WTC11 (cell line): ENCODE data around the gene WFDC9. TPM values are rescaled to one million over a fixed set of nuclear protein-coding genes. Genes with fewer than 3 reads are reported as not detected.

Experiments
- ATAC-seq: fragments of 200-7000 bp; cut with Tn5 transposase; 2 replicates; pipeline ENCODE4 v1.10.0; 2021; ENCODE audit warnings: mild to moderate bottlenecking, moderate library complexity
- CTCF ChIA-PET: fragments of 300-600 bp; sonication (Branson Sonifier 250); formaldehyde crosslinking; loops from one replicate; lab custom pipeline; 2021; ENCODE audit warnings: antibody characterized with exemption; lab: Charles Lee
- POLR2A ChIA-PET: fragments of 350-600 bp; sonication (Branson Sonifier 250); formaldehyde crosslinking; loops from one replicate; lab custom pipeline; 2021; ENCODE audit warnings: antibody characterized with exemption; lab: Charles Lee
- DNase-seq: peaks from one replicate; pipeline ENCODE4 v3.0.0; 2021; ENCODE audit warnings: low spot score
- H3K27ac Mint-ChIP-seq: 2 replicates; pipeline ENCODE4 v1.8.0; 2021; ENCODE audit warnings: mixed read lengths
- H3K27me3 Mint-ChIP-seq: 2 replicates; pipeline ENCODE4 v1.8.0; 2021; ENCODE audit warnings: low read depth, mild to moderate bottlenecking, moderate library complexity, mixed read lengths
- H3K36me3 Mint-ChIP-seq: 2 replicates; pipeline ENCODE4 v1.8.0; 2021; ENCODE audit warnings: mixed read lengths
- H3K4me1 Mint-ChIP-seq: 2 replicates; pipeline ENCODE4 v1.8.0; 2022; ENCODE audit warnings: mixed read lengths
- H3K4me3 Mint-ChIP-seq: 2 replicates; pipeline ENCODE4 v1.8.0; 2021; ENCODE audit warnings: mild to moderate bottlenecking, moderate library complexity, mixed read lengths
- H3K9me3 Mint-ChIP-seq: 2 replicates; pipeline ENCODE4 v1.8.0; 2021; ENCODE audit warnings: mixed read lengths
- ATF1 ChIP-seq: sonication (generic); formaldehyde crosslinking; IDR thresholded peaks from 2 replicates; pipeline ENCODE4 v1.8.1; 2023; ENCODE audit warnings: mild to moderate bottlenecking, moderate library complexity, missing genetic modification reagents
- EMX1 ChIP-seq: fragments of 250-450 bp; sonication (Bioruptor Pico); IDR thresholded peaks from 2 replicates; pipeline ENCODE4 v1.8.0; 2021; ENCODE audit warnings: mild to moderate bottlenecking
- FOXP1 ChIP-seq: sonication (generic); formaldehyde crosslinking; IDR thresholded peaks from 2 replicates; pipeline ENCODE4 v1.8.0; 2022; ENCODE audit warnings: missing genetic modification reagents, mild to moderate bottlenecking, moderate library complexity, borderline replicate concordance
- GRHL2 ChIP-seq: fragments of 250-450 bp; sonication (Bioruptor Pico); IDR thresholded peaks from 2 replicates; pipeline ENCODE4 v1.8.0; 2022; ENCODE audit warnings: mild to moderate bottlenecking, moderate library complexity; ENCODE audit not compliant: insufficient replicate concordance, severe bottlenecking
- JUN ChIP-seq: sonication (generic); formaldehyde crosslinking; IDR thresholded peaks from 2 replicates; pipeline ENCODE4 v1.8.0; 2023; ENCODE audit warnings: mild to moderate bottlenecking, missing genetic modification reagents
- MXD4 ChIP-seq: fragments of 250-450 bp; sonication (Bioruptor Pico); IDR thresholded peaks from 2 replicates; pipeline ENCODE4 v1.8.0; 2021; ENCODE audit warnings: mild to moderate bottlenecking, moderate library complexity, borderline replicate concordance
- NR2C2 ChIP-seq: sonication (generic); formaldehyde crosslinking; IDR thresholded peaks from 2 replicates; pipeline ENCODE4 v1.8.0; 2022; ENCODE audit warnings: mild to moderate bottlenecking, missing genetic modification reagents
- OVOL2 ChIP-seq: fragments of 250-450 bp; sonication (Bioruptor Pico); IDR thresholded peaks from 2 replicates; pipeline ENCODE4 v1.9.0; 2021; ENCODE audit warnings: mild to moderate bottlenecking, borderline replicate concordance
- SOX15 ChIP-seq: fragments of 250-450 bp; sonication (Bioruptor Pico); IDR thresholded peaks from 2 replicates; pipeline ENCODE4 v1.9.0; 2021; ENCODE audit warnings: mild to moderate bottlenecking
- TEAD1 ChIP-seq: sonication (generic); formaldehyde crosslinking; IDR thresholded peaks from 2 replicates; pipeline ENCODE4 v1.8.0; 2022; ENCODE audit warnings: mild to moderate bottlenecking, missing genetic modification reagents
- TEAD4 ChIP-seq: sonication (generic); formaldehyde crosslinking; IDR thresholded peaks from 2 replicates; pipeline ENCODE4 v1.8.0; 2022; ENCODE audit warnings: mild to moderate bottlenecking, missing genetic modification reagents
- ZNF121 ChIP-seq: sonication (generic); formaldehyde crosslinking; IDR thresholded peaks from 2 replicates; pipeline ENCODE4 v1.8.0; 2023; ENCODE audit warnings: missing genetic modification reagents
- ZNF317 ChIP-seq: sonication (generic); formaldehyde crosslinking; IDR thresholded peaks from 2 replicates; pipeline ENCODE4 v1.8.1; 2023; ENCODE audit warnings: low read depth, mild to moderate bottlenecking, moderate library complexity, missing genetic modification reagents, borderline replicate concordance
- ZNF396 ChIP-seq: fragments of 250-450 bp; sonication (Bioruptor Pico); IDR thresholded peaks from 2 replicates; pipeline ENCODE4 v1.8.0; 2021; ENCODE audit warnings: mild to moderate bottlenecking, moderate library complexity, borderline replicate concordance
- total RNA-seq: library from RNA; stranded (reverse); gene quantifications from 3 replicates; pipeline ENCODE4 v1.2.3, GENCODE V29; 2021
- TF ChIP-seq, protein P1 (sequence below): fragments of 250-450 bp; sonication (Bioruptor Pico); conservative IDR thresholded peaks from 2 replicates; pipeline ENCODE4 v1.9.0; 2021; ENCODE audit warnings: mild to moderate bottlenecking
- TF ChIP-seq, protein P2 (sequence below): sonication (generic); formaldehyde crosslinking; IDR thresholded peaks from 2 replicates; pipeline ENCODE4 v1.8.1; 2022; ENCODE audit warnings: low read depth, missing genetic modification reagents, borderline replicate concordance
- TF ChIP-seq, protein P3 (sequence below): fragments of 200-600 bp; IDR thresholded peaks from 2 replicates; pipeline ENCODE4 v1.8.0; 2022; ENCODE audit warnings: antibody characterized with exemption
- TF ChIP-seq, protein P4 (sequence below): sonication (generic); formaldehyde crosslinking; IDR thresholded peaks from 2 replicates; pipeline ENCODE4 v1.8.1; 2023; ENCODE audit warnings: mild to moderate bottlenecking, missing genetic modification reagents
- TF ChIP-seq, protein P5 (sequence below): sonication (generic); formaldehyde crosslinking; IDR thresholded peaks from 2 replicates; pipeline ENCODE4 v1.8.0; 2022; ENCODE audit warnings: mild to moderate bottlenecking, missing genetic modification reagents
- TF ChIP-seq, protein P6 (sequence below): sonication (generic); formaldehyde crosslinking; IDR thresholded peaks from 2 replicates; pipeline ENCODE4 v1.8.1; 2022; ENCODE audit warnings: mild to moderate bottlenecking, moderate library complexity, missing genetic modification reagents
- TF ChIP-seq, protein P7 (sequence below): fragments of 250-450 bp; sonication (Bioruptor Pico); IDR thresholded peaks from 2 replicates; pipeline ENCODE4 v1.9.0; 2021; ENCODE audit warnings: mild to moderate bottlenecking
- TF ChIP-seq, protein P8 (sequence below): fragments of 250-450 bp; sonication (Bioruptor Pico); IDR thresholded peaks from 2 replicates; pipeline ENCODE4 v1.9.0; 2021; ENCODE audit warnings: moderate library complexity, mild to moderate bottlenecking, inconsistent platforms, borderline replicate concordance

Gene WFDC9
- total RNA-seq, 1 experiment from 2014 or later: not detected

DNA sequence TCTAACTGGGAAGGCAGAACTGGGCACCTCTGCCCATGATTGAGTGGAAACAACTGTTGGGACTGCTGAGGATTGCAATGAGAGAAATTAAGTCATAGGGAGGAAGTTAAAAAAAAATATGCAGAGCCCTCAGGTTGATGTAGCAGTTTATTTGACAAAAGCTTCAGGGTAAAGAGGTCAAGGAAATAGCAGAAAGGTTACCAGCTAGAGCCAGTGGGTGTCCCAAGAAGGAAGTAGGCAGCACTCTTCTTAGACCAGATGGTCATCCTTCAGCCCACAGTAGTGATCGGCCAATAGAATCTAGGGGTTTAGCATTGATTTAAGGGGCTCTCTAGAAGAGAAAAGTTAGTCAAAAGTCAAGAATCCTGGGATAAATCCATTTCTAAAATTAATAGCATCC, 23.3 kb downstream of the WFDC9 start:
- POLR2A ChIA-PET: no interaction called here
- no peak overlapping the region for H3K27ac Mint-ChIP-seq
- CTCF ChIA-PET: no interaction called here

DNA sequence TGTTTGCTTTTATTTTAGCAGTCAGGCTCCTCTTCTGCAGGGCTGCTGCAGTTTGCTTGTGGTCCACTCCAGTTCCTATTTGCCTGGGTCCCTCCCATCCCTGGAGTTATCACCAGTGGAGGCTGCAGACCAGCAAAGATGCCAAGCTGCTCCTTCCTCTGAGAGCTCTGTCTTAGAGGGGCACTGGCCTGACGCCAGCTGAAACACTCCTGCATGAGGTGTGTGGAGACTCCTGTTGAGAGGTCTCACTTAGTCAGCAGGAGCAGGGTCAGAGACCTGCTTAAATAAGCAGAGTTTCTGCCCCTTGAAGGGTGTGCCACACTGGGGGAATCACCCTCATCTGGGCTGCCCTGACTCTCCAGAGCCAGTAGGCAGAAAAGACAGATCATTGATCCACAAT, 35.8 kb downstream of the WFDC9 start:
- H3K36me3 Mint-ChIP-seq: peaks cover 7% of the 10 kb centered on the region
- H3K4me3 Mint-ChIP-seq: no peak overlapping the region
- H3K27me3 Mint-ChIP-seq: no peaks in the 10 kb centered on the region; the same call in 1 of the 2 replicates
- H3K27ac Mint-ChIP-seq: no peak overlapping the region
- no peak for ATAC-seq
- ChIA-PET CTCF (interaction anchor here (1.1 to 2.5 kb wide), 3 partner anchors 34 to 176 kb away, joined by 3 to 16 read pairs (median 4); partner anchors contain the start of gene WFDC10A), POLR2A (no interaction called here)
- H3K9me3 Mint-ChIP-seq: peaks cover 24% of the 10 kb centered on the region
- peaks cover 6% of the 10 kb centered on the region for H3K4me1 Mint-ChIP-seq
- DNase-seq: no peak
- TF ChIP-seq EMX1 (CRISPR knock-in tag) (no peak), ZNF317 (no peak), OVOL2 (CRISPR knock-in tag) (no peak), GRHL2 (CRISPR knock-in tag) (no peak), TEAD4 (CRISPR knock-in tag) (no peak), ZNF396 (CRISPR knock-in tag) (no peak), FOXP1 (no peak), SOX15 (CRISPR knock-in tag) (no peak)
- TF ChIP-seq, protein P1, sequence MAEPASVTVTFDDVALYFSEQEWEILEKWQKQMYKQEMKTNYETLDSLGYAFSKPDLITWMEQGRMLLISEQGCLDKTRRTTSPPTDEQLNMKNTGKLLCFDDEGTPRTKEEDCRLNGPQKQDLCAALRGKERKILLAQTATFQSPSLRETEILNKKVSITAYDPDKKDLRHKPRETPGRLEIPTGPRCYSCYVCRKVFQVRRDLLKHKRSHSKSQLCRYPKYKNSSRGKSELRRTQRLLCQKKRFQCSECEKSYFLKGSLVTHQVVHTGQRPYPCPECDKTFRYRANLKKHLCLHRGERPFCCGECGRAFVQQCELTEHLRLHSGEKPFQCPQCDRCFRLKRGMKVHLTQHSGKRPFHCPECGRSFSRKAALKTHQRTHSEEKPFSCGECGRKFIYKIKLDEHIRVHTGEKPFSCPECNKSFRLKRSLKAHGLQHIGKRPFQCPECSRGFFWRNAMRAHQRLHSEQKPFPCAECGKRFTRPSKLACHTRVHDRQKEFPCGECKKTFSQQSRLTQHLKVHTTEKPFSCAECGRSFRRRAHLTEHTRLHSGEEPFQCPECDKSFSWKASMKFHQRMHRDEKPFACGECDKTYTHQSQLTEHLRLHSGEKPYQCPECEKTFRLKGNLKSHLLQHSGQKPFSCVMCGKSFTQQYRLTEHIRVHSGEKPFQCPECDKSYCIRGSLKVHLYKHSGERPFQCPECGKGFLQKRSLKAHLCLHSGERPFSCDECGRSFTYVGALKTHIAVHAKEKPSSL (CRISPR knock-in tag): no peak
- TF ChIP-seq, protein P2, sequence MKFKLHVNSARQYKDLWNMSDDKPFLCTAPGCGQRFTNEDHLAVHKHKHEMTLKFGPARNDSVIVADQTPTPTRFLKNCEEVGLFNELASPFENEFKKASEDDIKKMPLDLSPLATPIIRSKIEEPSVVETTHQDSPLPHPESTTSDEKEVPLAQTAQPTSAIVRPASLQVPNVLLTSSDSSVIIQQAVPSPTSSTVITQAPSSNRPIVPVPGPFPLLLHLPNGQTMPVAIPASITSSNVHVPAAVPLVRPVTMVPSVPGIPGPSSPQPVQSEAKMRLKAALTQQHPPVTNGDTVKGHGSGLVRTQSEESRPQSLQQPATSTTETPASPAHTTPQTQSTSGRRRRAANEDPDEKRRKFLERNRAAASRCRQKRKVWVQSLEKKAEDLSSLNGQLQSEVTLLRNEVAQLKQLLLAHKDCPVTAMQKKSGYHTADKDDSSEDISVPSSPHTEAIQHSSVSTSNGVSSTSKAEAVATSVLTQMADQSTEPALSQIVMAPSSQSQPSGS (CRISPR knock-in tag): no peak
- TF ChIP-seq, protein P3, sequence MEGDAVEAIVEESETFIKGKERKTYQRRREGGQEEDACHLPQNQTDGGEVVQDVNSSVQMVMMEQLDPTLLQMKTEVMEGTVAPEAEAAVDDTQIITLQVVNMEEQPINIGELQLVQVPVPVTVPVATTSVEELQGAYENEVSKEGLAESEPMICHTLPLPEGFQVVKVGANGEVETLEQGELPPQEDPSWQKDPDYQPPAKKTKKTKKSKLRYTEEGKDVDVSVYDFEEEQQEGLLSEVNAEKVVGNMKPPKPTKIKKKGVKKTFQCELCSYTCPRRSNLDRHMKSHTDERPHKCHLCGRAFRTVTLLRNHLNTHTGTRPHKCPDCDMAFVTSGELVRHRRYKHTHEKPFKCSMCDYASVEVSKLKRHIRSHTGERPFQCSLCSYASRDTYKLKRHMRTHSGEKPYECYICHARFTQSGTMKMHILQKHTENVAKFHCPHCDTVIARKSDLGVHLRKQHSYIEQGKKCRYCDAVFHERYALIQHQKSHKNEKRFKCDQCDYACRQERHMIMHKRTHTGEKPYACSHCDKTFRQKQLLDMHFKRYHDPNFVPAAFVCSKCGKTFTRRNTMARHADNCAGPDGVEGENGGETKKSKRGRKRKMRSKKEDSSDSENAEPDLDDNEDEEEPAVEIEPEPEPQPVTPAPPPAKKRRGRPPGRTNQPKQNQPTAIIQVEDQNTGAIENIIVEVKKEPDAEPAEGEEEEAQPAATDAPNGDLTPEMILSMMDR: no peak
- TF ChIP-seq, protein P4, sequence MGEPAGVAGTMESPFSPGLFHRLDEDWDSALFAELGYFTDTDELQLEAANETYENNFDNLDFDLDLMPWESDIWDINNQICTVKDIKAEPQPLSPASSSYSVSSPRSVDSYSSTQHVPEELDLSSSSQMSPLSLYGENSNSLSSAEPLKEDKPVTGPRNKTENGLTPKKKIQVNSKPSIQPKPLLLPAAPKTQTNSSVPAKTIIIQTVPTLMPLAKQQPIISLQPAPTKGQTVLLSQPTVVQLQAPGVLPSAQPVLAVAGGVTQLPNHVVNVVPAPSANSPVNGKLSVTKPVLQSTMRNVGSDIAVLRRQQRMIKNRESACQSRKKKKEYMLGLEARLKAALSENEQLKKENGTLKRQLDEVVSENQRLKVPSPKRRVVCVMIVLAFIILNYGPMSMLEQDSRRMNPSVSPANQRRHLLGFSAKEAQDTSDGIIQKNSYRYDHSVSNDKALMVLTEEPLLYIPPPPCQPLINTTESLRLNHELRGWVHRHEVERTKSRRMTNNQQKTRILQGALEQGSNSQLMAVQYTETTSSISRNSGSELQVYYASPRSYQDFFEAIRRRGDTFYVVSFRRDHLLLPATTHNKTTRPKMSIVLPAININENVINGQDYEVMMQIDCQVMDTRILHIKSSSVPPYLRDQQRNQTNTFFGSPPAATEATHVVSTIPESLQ (CRISPR knock-in tag): no peak
- TF ChIP-seq, protein P5, sequence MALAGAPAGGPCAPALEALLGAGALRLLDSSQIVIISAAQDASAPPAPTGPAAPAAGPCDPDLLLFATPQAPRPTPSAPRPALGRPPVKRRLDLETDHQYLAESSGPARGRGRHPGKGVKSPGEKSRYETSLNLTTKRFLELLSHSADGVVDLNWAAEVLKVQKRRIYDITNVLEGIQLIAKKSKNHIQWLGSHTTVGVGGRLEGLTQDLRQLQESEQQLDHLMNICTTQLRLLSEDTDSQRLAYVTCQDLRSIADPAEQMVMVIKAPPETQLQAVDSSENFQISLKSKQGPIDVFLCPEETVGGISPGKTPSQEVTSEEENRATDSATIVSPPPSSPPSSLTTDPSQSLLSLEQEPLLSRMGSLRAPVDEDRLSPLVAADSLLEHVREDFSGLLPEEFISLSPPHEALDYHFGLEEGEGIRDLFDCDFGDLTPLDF (CRISPR knock-in tag): no peak

More for the DNA sequence above, 23.3 kb downstream of the WFDC9 start:
- peaks cover 28% of the 10 kb centered on the region for H3K36me3 Mint-ChIP-seq
- DNase-seq (no peak), ATAC-seq (no peak)
- peaks cover 11% of the 10 kb centered on the region for H3K4me1 Mint-ChIP-seq
- no peaks in the 10 kb centered on the region; the same call in 1 of the 2 replicates for H3K27me3 Mint-ChIP-seq
- no peak overlapping the region for H3K4me3 Mint-ChIP-seq
- peaks cover 50% of the 10 kb centered on the region for H3K9me3 Mint-ChIP-seq
- TF ChIP-seq NR2C2 (CRISPR knock-in tag): no peak
- no peak for TF ChIP-seq ZNF396 (CRISPR knock-in tag)
- TF ChIP-seq, protein P6, sequence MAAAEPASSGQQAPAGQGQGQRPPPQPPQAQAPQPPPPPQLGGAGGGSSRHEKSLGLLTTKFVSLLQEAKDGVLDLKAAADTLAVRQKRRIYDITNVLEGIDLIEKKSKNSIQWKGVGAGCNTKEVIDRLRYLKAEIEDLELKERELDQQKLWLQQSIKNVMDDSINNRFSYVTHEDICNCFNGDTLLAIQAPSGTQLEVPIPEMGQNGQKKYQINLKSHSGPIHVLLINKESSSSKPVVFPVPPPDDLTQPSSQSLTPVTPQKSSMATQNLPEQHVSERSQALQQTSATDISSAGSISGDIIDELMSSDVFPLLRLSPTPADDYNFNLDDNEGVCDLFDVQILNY (CRISPR knock-in tag): no peak
- TF ChIP-seq, protein P7, sequence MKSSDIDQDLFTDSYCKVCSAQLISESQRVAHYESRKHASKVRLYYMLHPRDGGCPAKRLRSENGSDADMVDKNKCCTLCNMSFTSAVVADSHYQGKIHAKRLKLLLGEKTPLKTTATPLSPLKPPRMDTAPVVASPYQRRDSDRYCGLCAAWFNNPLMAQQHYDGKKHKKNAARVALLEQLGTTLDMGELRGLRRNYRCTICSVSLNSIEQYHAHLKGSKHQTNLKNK (CRISPR knock-in tag): no peak
- no peak for TF ChIP-seq TEAD1 (CRISPR knock-in tag)
- TF ChIP-seq ATF1 (CRISPR knock-in tag): no peak
- no peak for TF ChIP-seq ZNF121
- no peak for TF ChIP-seq JUN (CRISPR knock-in tag)
- TF ChIP-seq, protein P8, sequence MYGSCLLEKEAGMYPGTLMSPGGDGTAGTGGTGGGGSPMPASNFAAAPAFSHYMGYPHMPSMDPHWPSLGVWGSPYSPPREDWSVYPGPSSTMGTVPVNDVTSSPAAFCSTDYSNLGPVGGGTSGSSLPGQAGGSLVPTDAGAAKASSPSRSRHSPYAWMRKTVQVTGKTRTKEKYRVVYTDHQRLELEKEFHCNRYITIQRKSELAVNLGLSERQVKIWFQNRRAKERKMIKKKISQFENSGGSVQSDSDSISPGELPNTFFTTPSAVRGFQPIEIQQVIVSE (CRISPR knock-in tag): no peak
- TF ChIP-seq MXD4 (CRISPR knock-in tag): no peak
